Ecto neural progenitor cell (in vitro differentiated cells): ENCODE measurements around the gene VSIG10.
"Not testable (repeated sequence)": the region's sequence is repeated elsewhere in the genome, so short reads cannot be mapped to it uniquely, and the experiment has no call there.

Experiments used
- DNase-seq: peaks from one replicate; pipeline ENCODE4 v3.0.0-alpha.2; 2018; ENCODE audit warnings: low spot score

VSIG10 gene

DNA sequence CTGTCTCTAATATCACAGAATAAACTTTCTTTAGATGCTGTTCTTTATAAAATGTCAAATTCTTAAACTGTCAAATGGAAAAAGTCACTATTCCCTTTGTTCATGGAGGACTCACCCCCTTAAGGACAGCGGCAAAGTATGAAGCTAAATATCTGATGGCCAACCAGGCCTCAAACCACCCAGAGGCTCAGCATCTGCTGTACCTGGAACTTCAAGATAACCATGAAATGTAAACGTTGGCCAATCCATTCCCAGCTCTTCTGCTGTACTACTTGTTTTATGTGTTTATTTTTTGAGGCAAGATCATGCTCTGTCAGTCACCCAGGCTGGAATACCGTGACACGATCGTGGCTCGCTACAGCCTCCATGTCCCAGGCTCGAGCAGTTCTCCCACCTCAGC, 71.6 kb downstream of the VSIG10 start:
- DNase-seq: no peak

DNA sequence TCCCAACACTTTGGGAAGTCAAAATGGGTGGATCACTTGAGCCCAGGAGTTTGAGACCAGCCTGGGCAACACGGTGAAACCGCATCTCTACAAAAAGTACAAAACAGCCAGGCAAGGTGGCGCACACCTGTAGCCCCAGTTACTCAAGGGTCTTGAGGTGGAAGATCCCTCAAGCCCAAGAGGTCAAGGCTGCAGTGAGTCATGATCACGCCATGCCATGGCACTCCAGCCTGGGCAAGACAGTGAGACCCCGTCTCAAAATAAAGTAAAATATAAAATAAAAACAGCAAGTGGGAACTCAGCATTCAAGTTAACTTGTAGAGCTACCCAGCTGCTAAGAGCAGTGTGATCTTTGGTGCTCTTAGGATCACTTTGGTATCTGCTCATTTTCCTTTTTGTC, 74.6 kb downstream of the VSIG10 start:
- DNase-seq: no peak

DNA sequence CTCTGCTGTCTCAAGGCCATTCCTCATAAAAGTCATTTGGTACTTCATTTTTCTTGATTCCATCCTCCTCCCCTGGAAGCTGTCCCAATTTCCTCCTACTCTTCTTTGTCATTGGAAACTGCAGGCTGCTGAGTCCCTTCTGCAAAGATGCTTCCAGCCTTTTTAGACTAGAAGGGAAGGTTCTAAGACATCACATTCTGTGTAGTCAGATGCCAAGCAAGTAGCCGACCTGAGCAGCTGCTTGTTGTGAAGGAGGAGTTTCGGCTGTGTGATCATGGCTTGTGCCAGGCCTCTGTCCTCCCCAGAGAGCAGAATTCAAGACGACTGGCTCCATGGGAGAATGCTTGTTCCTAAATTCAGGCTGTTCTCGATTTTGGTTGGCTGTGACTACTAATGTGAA, 78.6 kb downstream of the VSIG10 start:
- no peak for DNase-seq

DNA sequence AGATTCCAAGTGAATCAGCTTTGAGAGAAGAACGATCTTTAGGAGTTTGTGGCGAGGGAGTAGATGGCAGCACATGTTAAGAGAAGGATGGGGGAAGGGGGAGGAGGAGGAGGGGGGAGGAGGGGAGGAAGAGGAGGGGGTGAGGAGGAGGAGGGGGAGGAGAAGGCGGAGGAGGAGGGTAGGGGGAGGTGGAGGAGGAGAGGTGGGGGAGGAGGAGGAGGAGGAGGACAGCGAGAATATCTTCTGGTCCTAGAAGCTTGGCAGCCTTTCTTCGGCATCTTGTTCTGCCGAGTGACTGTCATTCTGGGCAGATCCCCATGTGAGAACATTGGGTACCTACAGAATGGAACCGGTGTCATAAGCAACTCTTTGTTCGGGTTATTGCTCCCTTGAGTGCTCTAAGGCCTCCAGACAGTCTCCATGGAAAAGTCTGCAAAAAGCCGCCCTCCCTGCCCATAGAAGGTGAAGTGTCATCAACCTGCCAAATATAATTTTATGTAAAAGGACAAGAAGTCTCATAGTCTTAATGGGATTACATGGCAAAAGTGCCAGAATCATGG, 80.4 kb downstream of the VSIG10 start:
- no peak for DNase-seq

DNA sequence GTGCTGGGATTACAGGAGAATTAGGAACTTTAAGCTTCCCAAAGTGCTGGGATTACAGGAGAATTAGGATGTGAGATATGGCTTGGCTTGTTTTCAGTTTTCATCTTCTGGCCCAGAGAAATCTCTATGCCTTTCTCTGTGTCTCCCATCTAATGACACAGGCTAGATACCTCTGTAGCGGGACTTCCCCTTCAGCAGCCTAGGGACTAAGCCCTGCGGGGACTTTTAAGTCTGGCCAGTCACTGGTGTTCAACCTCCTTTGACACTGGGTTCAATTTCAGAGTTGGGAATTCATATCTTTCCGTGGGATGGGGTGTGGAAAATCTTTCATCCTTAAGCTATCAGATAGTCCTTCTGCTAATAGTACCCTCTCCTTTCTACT, 81.1 kb downstream of the VSIG10 start:
- DNase-seq: no peak

DNA sequence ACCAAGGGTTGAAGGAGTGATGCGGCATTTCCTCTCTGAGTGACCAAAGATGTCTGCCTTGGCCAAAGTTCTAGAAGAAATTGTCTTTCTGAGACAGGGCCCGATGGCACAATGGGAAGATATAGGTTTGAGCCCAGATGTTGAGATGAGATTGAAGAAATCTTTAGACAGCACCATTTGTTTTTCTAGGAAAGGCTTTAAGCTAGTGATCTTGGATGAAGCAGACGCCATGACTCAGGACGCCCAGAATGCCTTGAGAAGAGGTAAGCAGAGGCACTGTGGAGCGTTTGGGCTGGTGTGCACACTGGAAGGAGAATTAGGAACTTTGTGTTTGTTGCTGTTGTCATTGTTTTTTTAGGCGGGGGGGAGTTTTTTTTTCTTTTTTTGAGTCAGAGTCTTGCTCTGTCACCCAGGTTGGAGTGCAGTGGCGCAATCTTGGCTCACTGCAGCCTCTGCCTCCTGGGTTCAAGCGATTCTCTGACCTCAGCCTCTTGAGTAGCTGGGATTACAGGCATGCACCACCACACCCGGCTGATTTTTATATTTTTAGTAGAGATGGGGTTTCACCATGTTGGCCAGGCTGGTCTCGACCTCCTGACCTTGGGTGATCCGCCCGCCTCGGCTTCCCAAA, 81.6 kb downstream of the VSIG10 start:
- not testable (repeated sequence) for DNase-seq

DNA sequence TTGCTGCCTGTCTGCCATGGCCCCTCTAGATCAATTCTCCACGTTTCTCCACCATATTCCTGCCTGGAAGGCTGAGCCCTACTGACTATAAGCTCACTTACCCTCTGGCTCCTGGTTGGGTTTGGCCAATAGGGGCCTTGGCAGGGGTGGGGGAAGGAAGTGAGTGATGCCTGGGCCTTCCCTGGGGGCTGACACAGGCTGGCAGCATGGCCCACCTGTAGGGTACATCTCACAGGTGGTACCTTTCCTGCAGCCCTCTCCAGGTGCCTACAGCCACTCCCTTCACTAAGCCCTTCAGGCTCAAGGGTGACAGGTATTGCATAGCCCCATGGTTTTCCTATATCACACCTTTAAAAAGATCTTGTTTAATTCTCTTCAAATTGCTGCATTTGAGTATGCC, 83.8 kb downstream of the VSIG10 start:
- no peak for DNase-seq

DNA sequence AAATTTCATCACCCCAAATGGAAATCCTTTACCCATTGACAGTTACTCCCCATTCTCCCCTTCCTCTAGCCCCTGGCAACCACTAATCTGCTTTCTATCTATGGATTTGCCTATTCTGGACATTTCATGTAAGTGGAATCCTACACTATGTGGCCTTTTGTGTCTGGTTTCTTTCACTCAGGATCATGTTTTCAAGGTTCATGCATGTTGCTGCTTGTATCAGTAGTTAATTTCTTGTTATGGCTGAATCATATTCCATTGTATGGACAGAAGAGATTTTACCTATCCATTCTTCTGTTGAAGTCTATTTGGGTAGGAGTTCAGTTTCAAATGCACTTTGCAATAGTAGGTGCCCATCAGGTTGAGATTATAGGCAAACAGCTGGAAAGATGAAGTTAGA, 85.9 kb downstream of the VSIG10 start:
- DNase-seq: no peak

DNA sequence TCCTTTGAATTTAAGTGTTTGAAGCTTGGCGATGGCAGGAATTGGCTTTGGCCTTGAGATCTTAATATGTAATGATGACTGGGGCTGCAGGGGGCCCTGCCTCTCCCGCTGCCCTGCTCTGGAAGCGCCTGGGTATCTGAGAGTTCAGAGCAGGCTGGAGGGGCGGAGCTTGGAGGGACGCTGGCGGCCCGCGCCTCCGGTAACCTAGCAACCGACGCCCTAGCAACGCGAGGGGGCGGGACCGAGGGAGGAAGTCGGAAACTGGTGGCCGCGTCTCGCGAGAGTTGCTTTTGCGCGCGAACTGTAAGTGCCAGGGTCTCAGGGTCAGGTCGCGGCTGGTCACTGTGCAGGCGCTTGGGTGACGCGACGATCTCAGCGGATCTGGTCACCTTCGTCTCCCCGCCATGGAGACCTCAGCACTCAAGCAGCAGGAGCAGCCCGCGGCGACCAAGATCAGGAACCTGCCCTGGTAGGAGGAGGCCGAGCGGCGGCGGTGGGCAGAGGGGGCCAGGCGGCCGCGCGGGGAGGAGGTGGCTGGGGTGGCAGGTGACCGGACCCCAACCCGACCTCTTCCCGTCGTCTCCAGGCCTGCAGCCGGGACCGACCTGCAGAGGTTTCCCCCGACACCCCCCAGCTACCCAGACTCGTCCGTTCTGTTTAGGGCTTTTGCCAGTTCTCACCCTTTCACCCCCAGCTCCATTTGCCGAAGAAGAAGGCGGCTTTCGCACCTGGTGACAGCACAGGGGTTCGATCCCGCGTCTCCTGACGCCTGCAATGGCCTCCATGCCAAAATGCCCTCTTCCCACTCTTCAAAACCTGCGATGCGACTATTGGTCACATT, 87.2 kb downstream of the VSIG10 start, which contains the start of gene RFC5:
TSS of gene RFC5 (plus strand) at position 280 of the 841 bp plus-strand sequence. CDS start at position 405, 125 bp downstream.
- DNase-seq: peak; percentile 100

DNA sequence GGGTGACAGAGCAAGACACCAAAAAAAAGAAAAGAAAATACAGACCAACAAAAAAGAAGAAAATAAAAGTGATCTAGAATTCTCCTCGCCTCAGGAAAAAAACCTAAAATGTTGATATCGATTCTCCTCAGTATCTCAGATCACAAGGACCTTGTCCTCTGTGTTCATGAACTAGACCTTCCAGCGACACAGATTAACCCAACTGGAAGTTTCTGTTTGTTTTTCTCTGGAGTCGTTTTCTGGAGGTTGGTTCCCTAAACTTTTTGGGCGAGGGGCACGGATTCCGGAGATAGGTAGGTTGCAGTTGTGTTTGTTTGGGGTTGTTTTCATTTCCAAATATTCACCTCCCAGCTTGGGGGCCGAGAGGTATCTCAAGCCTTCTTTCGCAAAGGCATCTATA, 87.9 kb downstream of the VSIG10 start:
- DNase-seq: no peak

DNA sequence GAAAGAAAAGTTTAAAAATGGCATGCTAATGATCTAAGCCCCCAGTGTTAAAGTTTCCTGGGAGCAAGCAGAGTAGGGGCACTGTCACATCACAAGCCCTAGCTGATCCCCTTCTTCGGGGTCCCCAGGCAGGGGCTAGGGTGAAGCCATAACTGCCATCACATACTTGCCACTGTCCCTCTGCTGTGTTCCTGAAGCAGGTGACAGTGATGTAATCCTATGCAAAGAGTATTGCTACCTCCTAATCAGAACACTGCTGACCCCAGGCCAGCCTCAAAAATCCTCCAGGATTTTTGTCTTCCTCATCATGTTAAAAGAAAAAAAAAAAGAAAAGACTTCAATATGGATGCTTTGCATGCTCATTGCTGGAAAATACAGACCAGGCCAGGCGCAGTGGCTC, 88.5 kb downstream of the VSIG10 start:
- no peak for DNase-seq
